Activated CD4-positive, alpha-beta T cell treated with anti-CD3 and anti-CD28 coated beads for 4 hours (primary cell): ENCODE data around the gene TMEM151B.
A peak's percentile ranks its signal among the peaks of the same experiment; 100 is the strongest.

ENCODE experiments used
- DNase-seq, 2 donors: peaks; one replicate each; pipeline ENCODE4 v3.0.0-alpha.2; 2020

Gene TMEM151B

GRCh38 chr6:44233567-44234100 is 36.6 kb upstream of the TMEM151B start:
- DNase-seq = no peak

- no peak for DNase-seq
Observed at GRCh38 chr6:44234101-44235025, 35.9 kb upstream of the TMEM151B start.

GRCh38 chr6:44235269-44235668 is 35.0 kb upstream of the TMEM151B start:
- DNase-seq = no peak

GRCh38 chr6:44235891-44236516 is 34.2 kb upstream of the TMEM151B start:
- no peak for DNase-seq

- peak; percentile 66 to 69 for DNase-seq
Observed at GRCh38 chr6:44237021-44237812, 33.0 kb upstream of the TMEM151B start.

- DNase-seq = peak; percentile 77
Observed at GRCh38 chr6:44237813-44238433, 32.3 kb upstream of the TMEM151B start.

GRCh38 chr6:44238687-44239350 is 31.4 kb upstream of the TMEM151B start:
- no peak for DNase-seq

GRCh38 chr6:44243345-44243744 is 26.9 kb upstream of the TMEM151B start:
- no peak for DNase-seq

- DNase-seq = no peak
Observed at GRCh38 chr6:44245391-44245911, 24.8 kb upstream of the TMEM151B start.

- DNase-seq = peak; percentile 82 to 84
Observed at GRCh38 chr6:44245912-44246662, 24.2 kb upstream of the TMEM151B start.

- DNase-seq = peak; percentile 98 to 99
Observed at GRCh38 chr6:44246663-44247337, 23.4 kb upstream of the TMEM151B start, which contains the start of gene HSP90AB1. Gene HSP90AB1 (plus strand): TSS chr6:44247101. CDS start chr6:44248630, 1,529 bp downstream.

- peak; percentile 90 to 93 for DNase-seq
Observed at GRCh38 chr6:44247338-44248302, 22.6 kb upstream of the TMEM151B start.

- no peak for DNase-seq
Observed at GRCh38 chr6:44248579-44248978, 21.7 kb upstream of the TMEM151B start.

- no peak for DNase-seq
Observed at GRCh38 chr6:44249082-44249748, 21.0 kb upstream of the TMEM151B start.

GRCh38 chr6:44250067-44250717 is 20.1 kb upstream of the TMEM151B start:
- DNase-seq = no peak

GRCh38 chr6:44250718-44251123 is 19.5 kb upstream of the TMEM151B start:
- no peak for DNase-seq

- DNase-seq = no peak
Observed at GRCh38 chr6:44251576-44252524, 18.4 kb upstream of the TMEM151B start.
